Cardiac fibroblast (primary cell): ENCODE measurements around the gene NTS.
A peak's percentile ranks its signal among the peaks of the same experiment; 100 is the strongest.

Experiments
- DNase-seq, 2 donors: peaks; one replicate each; pipeline versions ENCODE4 v3.0.0 to v3.0.0-alpha.2; 2010; ENCODE audit warnings: low read depth in 2 of 2
- H3K4me3 ChIP-seq, 2 donors: replicated peaks in 1 of 2; 1 replicate in 1 of 2; 2 replicates in 1 of 2; pipeline ENCODE4 v1.5.1; 2011; ENCODE audit warnings: low read depth in 2 of 2, low read length in 2 of 2, mild to moderate bottlenecking in 2 of 2, moderate library complexity in 1 of 2
- CTCF ChIP-seq: IDR thresholded peaks from one replicate; pipeline ENCODE4 v1.5.1; 2011; ENCODE audit warnings: low read depth, mild to moderate bottlenecking, low read length, inconsistent platforms

The NTS gene

GRCh38 chr12:85834378-85834777, 39.7 kb upstream of the NTS start:
- DNase-seq, result no peak
- no peak overlapping the region for H3K4me3 ChIP-seq
- no peak for TF ChIP-seq CTCF

- TF ChIP-seq CTCF, result no peak
- H3K4me3 ChIP-seq, result peak overlapping the region; percentile 36 to 56
- peak; percentile 30 to 56 for DNase-seq
Observed at GRCh38 chr12:85835426-85836196, 38.5 kb upstream of the NTS start.

GRCh38 chr12:85836197-85837090, 37.7 kb upstream of the NTS start, which contains the start of gene RASSF9:
TSS of gene RASSF9 (minus strand) at chr12:85836409. CDS start at chr12:85836201, 208 bp downstream.
- peak; percentile 83 to 97 for DNase-seq
- peak within 1 kb of the TSS; percentile 36 to 56 for H3K4me3 ChIP-seq
- TF ChIP-seq CTCF, result no peak

GRCh38 chr12:85843606-85844310, 30.3 kb upstream of the NTS start:
- no peak for DNase-seq
- TF ChIP-seq CTCF, result no peak

GRCh38 chr12:85849344-85849743, 24.8 kb upstream of the NTS start:
- no peak overlapping the region for H3K4me3 ChIP-seq
- no peak for TF ChIP-seq CTCF
- no peak for DNase-seq

More at GRCh38 chr12:85843606-85844310, 30.3 kb upstream of the NTS start:
- no peak overlapping the region for H3K4me3 ChIP-seq

- no peak for DNase-seq
- no peak for TF ChIP-seq CTCF
- H3K4me3 ChIP-seq, result no peak overlapping the region
Observed at GRCh38 chr12:85855305-85855704, 18.8 kb upstream of the NTS start.
